ENCODE data around the gene RIMS1.
A peak's percentile ranks its signal among the peaks of the same experiment; 100 is the strongest.

Gene RIMS1

DNA sequence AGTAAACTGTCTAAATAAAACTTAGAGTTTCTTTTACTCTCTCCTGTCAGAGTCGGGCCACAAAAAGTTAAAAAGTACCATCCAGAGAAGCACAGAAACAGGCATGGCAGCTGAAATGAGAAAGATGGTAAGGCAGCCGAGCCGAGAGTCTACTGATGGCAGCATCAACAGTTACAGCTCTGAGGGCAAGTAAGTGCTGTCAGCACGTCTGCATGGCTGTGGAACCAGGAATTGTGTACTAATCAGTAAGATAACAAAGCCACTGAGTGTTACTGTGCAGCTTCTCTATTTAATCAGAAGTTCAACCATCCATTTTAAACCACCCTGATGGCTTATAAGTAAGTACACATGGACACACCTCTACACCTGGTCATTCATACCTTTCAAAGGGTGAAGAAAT lies 504.2 kb downstream of the RIMS1 start:
- H3K9ac ChIP-seq (ENCODE audit: low read depth, low read length) = no peak overlapping the region
- H3K27me3 ChIP-seq (ENCODE audit: control insufficient read depth, insufficient read depth, low read length) = no peaks in the 10 kb centered on the region
- no peaks in the 10 kb centered on the region for H3K9me3 ChIP-seq (replicated peaks; ENCODE audit: low read length)
- H3K4me3 ChIP-seq (ENCODE audit: low read length) = no peak overlapping the region
- no peaks in the 10 kb centered on the region for H3K4me1 ChIP-seq (ENCODE audit: control insufficient read depth, insufficient read depth, low read length)
- no peaks in the 10 kb centered on the region for H3K36me3 ChIP-seq (ENCODE audit: insufficient read depth, low read length)
- H3K4me2 ChIP-seq (ENCODE audit: low read length) = no peak overlapping the region

GRCh38 chr6:72401865-72402264 lies 515.5 kb downstream of the RIMS1 start:
- no peak overlapping the region for H3K4me2 ChIP-seq (ENCODE audit: low read length)

GRCh38 chr6:72403413-72403812 lies 517.1 kb downstream of the RIMS1 start:
- Histone ChIP-seq H3K9ac (ENCODE audit: low read depth, low read length) (no peak overlapping the region), H3K4me1 (ENCODE audit: control insufficient read depth, insufficient read depth, low read length) (no peaks in the 10 kb centered on the region), H3K4me2 (ENCODE audit: low read length) (no peak overlapping the region), H3K9me3 (replicated peaks; ENCODE audit: low read length) (no peaks in the 10 kb centered on the region), H3K36me3 (ENCODE audit: insufficient read depth, low read length) (no peaks in the 10 kb centered on the region), H3K27me3 (ENCODE audit: control insufficient read depth, insufficient read depth, low read length) (no peaks in the 10 kb centered on the region), H3K4me3 (ENCODE audit: low read length) (no peak overlapping the region)

More at GRCh38 chr6:72401865-72402264, 515.5 kb downstream of the RIMS1 start:
- Histone ChIP-seq H3K9ac (ENCODE audit: low read depth, low read length) (no peak overlapping the region), H3K27me3 (ENCODE audit: control insufficient read depth, insufficient read depth, low read length) (no peaks in the 10 kb centered on the region), H3K36me3 (ENCODE audit: insufficient read depth, low read length) (no peaks in the 10 kb centered on the region), H3K4me3 (ENCODE audit: low read length) (no peak overlapping the region), H3K9me3 (replicated peaks; ENCODE audit: low read length) (no peaks in the 10 kb centered on the region), H3K4me1 (ENCODE audit: control insufficient read depth, insufficient read depth, low read length) (no peaks in the 10 kb centered on the region)

- H3K4me3 ChIP-seq (ENCODE audit: low read length) = no peak overlapping the region
- no peak overlapping the region for H3K4me2 ChIP-seq (ENCODE audit: low read length)
- H3K4me1 ChIP-seq (ENCODE audit: control insufficient read depth, insufficient read depth, low read length) = no peaks in the 10 kb centered on the region
- H3K27me3 ChIP-seq (ENCODE audit: control insufficient read depth, insufficient read depth, low read length) = no peaks in the 10 kb centered on the region
- no peaks in the 10 kb centered on the region for H3K36me3 ChIP-seq (ENCODE audit: insufficient read depth, low read length)
- no peaks in the 10 kb centered on the region for H3K9me3 ChIP-seq (replicated peaks; ENCODE audit: low read length)
- H3K9ac ChIP-seq (ENCODE audit: low read depth, low read length) = no peak overlapping the region
These were observed 520.2 kb downstream of the RIMS1 start for GRCh38 chr6:72406517-72406916.

- Histone ChIP-seq H3K4me1 (ENCODE audit: control insufficient read depth, insufficient read depth, low read length) (peaks cover 11% of the 10 kb centered on the region), H3K36me3 (ENCODE audit: insufficient read depth, low read length) (no peaks in the 10 kb centered on the region), H3K27me3 (ENCODE audit: control insufficient read depth, insufficient read depth, low read length) (no peaks in the 10 kb centered on the region), H3K9ac (ENCODE audit: low read depth, low read length) (no peak overlapping the region), H3K9me3 (replicated peaks; ENCODE audit: low read length) (no peaks in the 10 kb centered on the region), H3K4me3 (ENCODE audit: low read length) (no peak overlapping the region), H3K4me2 (ENCODE audit: low read length) (no peak overlapping the region)
These were observed 524.4 kb downstream of the RIMS1 start for GRCh38 chr6:72410769-72411168.

DNA sequence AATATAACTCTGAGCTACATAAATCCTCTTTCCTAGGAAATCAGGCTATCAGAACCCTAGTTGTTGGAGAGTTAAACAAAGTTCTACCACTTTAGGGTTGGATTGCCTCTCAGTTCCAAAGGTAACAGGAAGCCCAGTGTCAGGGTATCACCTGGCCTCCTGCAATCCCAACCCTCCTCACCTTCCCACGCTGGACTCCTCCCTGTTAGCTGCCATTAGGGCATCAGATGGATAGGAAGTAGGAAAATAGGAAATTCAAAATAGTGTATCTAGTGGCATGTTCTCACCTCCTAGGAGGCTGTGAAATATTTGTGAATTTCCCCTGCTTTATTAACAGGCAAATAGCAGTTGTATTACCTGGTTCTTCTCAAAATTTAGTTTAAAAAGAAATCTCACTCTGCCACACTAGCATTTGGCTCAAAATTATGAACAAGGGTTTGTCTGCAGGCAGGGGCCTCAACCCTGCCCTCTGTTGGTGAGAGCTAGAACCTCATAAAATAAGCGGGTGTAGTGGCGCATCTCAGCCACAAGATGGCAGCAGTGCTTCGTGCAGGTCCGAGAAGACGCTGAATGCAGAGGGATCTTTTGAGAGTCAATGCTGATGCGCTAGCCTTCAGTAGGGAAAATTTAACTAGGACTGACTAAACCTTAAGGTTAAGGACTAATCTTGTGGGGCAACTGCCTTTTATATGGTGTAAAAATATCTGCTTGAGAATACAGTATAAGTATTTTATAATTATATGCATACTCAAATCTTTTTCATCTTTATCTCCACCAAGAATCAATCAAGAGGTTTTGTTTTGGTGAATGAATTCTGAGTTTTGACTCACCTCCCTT lies 525.7 kb downstream of the RIMS1 start:
- no peak overlapping the region for H3K9ac ChIP-seq (ENCODE audit: low read depth, low read length)
- H3K9me3 ChIP-seq (replicated peaks; ENCODE audit: low read length) = no peaks in the 10 kb centered on the region
- H3K27me3 ChIP-seq (ENCODE audit: control insufficient read depth, insufficient read depth, low read length) = no peaks in the 10 kb centered on the region

DNA sequence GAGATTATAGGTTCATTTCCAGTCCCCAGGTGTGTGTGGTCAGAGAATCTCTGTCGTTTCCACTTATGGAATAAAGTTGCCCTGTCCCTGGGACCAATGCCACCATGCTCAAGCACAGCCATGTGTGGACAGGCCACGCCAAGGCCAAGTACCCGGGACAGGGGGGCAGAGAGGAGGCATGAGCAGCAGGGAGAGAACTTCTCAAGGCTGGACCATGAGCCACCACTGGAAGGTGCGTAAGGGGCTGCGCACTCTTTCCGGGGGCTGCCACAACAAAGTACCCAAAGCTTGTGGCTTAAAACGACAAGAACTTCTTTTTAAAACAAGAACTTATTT lies 526.3 kb downstream of the RIMS1 start:
- no peak overlapping the region for H3K9ac ChIP-seq (ENCODE audit: low read depth, low read length)
- H3K36me3 ChIP-seq (ENCODE audit: insufficient read depth, low read length) = no peaks in the 10 kb centered on the region

More for the DNA sequence above, 525.7 kb downstream of the RIMS1 start:
- H3K36me3 ChIP-seq (ENCODE audit: insufficient read depth, low read length) = no peaks in the 10 kb centered on the region
- H3K4me1 ChIP-seq (ENCODE audit: control insufficient read depth, insufficient read depth, low read length) = peaks cover 11% of the 10 kb centered on the region
- H3K4me2 ChIP-seq (ENCODE audit: low read length) = no peak overlapping the region
- no peak overlapping the region for H3K4me3 ChIP-seq (ENCODE audit: low read length)

GRCh38 chr6:72413884-72414283 lies 527.5 kb downstream of the RIMS1 start:
- Histone ChIP-seq H3K27me3 (ENCODE audit: control insufficient read depth, insufficient read depth, low read length) (no peaks in the 10 kb centered on the region), H3K9me3 (replicated peaks; ENCODE audit: low read length) (no peaks in the 10 kb centered on the region), H3K4me2 (ENCODE audit: low read length) (peak overlapping the region; percentile 52), H3K9ac (ENCODE audit: low read depth, low read length) (peak overlapping the region; percentile 40), H3K4me1 (ENCODE audit: control insufficient read depth, insufficient read depth, low read length) (peaks cover 26% of the 10 kb centered on the region), H3K36me3 (ENCODE audit: insufficient read depth, low read length) (no peaks in the 10 kb centered on the region), H3K4me3 (ENCODE audit: low read length) (no peak overlapping the region)

More for the DNA sequence above, 526.3 kb downstream of the RIMS1 start:
- Histone ChIP-seq H3K4me3 (ENCODE audit: low read length) (no peak overlapping the region), H3K9me3 (replicated peaks; ENCODE audit: low read length) (no peaks in the 10 kb centered on the region), H3K4me2 (ENCODE audit: low read length) (no peak overlapping the region), H3K4me1 (ENCODE audit: control insufficient read depth, insufficient read depth, low read length) (peaks cover 14% of the 10 kb centered on the region), H3K27me3 (ENCODE audit: control insufficient read depth, insufficient read depth, low read length) (no peaks in the 10 kb centered on the region)

DNA sequence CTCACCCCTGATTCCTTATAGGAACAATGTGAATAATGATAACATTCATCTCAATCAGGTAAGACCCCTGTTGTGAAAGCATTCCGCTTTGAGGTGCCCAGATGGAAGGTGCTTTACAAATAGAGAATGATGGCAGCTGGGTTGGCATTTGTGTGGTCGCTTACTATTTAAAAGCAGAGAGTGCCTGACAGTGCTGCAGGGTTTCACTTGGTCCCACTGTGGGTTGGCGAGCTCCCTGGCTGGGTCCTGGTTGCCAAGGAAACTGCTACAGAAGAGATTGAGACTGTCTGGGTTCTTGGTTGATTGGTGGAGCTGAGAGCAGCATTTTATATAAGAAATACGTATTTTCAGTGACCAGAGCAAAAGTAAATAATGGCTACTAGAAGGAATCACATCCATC lies 528.3 kb downstream of the RIMS1 start:
- Histone ChIP-seq H3K27me3 (ENCODE audit: control insufficient read depth, insufficient read depth, low read length) (no peaks in the 10 kb centered on the region), H3K36me3 (ENCODE audit: insufficient read depth, low read length) (no peaks in the 10 kb centered on the region), H3K4me3 (ENCODE audit: low read length) (no peak overlapping the region), H3K4me2 (ENCODE audit: low read length) (no peak overlapping the region), H3K9me3 (replicated peaks; ENCODE audit: low read length) (no peaks in the 10 kb centered on the region), H3K4me1 (ENCODE audit: control insufficient read depth, insufficient read depth, low read length) (peaks cover 27% of the 10 kb centered on the region), H3K9ac (ENCODE audit: low read depth, low read length) (no peak overlapping the region)

GRCh38 chr6:72416744-72417465 lies 530.6 kb downstream of the RIMS1 start:
- Histone ChIP-seq H3K27me3 (ENCODE audit: control insufficient read depth, insufficient read depth, low read length) (no peaks in the 10 kb centered on the region), H3K4me1 (ENCODE audit: control insufficient read depth, insufficient read depth, low read length) (peaks cover 29% of the 10 kb centered on the region), H3K9me3 (replicated peaks; ENCODE audit: low read length) (no peaks in the 10 kb centered on the region), H3K36me3 (ENCODE audit: insufficient read depth, low read length) (no peaks in the 10 kb centered on the region), H3K4me3 (ENCODE audit: low read length) (no peak overlapping the region), H3K4me2 (ENCODE audit: low read length) (no peak overlapping the region), H3K9ac (ENCODE audit: low read depth, low read length) (no peak overlapping the region)

DNA sequence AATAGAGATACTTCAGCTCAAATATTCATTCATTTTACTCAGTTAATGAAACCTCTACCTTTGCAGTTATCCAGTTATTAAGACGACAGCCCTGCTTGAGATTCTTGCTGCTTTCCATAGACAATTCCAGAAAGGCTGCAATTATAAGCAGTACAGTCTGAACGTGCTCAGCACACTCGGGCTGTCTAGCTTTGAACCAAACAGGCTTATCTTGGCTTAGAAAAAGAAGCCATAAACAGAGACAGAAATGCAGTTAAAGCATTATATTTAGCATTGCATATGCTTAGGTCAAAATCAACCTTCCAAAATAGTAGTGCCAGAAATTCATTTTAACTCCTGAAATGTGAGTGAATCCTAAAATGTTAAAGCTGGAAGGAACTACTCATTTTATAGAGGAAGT lies 531.4 kb downstream of the RIMS1 start:
- H3K4me1 ChIP-seq (ENCODE audit: control insufficient read depth, insufficient read depth, low read length) = peaks cover 33% of the 10 kb centered on the region
- H3K9ac ChIP-seq (ENCODE audit: low read depth, low read length) = peak overlapping the region; percentile 46
- no peaks in the 10 kb centered on the region for H3K27me3 ChIP-seq (ENCODE audit: control insufficient read depth, insufficient read depth, low read length)
- H3K36me3 ChIP-seq (ENCODE audit: insufficient read depth, low read length) = no peaks in the 10 kb centered on the region
- H3K9me3 ChIP-seq (replicated peaks; ENCODE audit: low read length) = no peaks in the 10 kb centered on the region
- no peak overlapping the region for H3K4me3 ChIP-seq (ENCODE audit: low read length)
- no peak overlapping the region for H3K4me2 ChIP-seq (ENCODE audit: low read length)
